Mesenchymal stem cell (in vitro differentiated cells and primary cell): ENCODE results near the gene UPK1B.

Experiments
- DNase-seq: peaks from one replicate; pipeline ENCODE4 v3.0.0-alpha.2; 2013
- H2AFZ ChIP-seq: one replicate; pipeline ENCODE4 v1.6.1; 2013; ENCODE audit warnings: low read depth, mild to moderate bottlenecking, control low read depth, inconsistent platforms, low read length, moderate library complexity
- H2AK5ac ChIP-seq: 2 replicates; pipeline ENCODE4 v1.6.1; 2013; ENCODE audit warnings: low read length, moderate library complexity, mild to moderate bottlenecking, inconsistent platforms; ENCODE audit not compliant: severe bottlenecking
- H2BK120ac ChIP-seq: one replicate; pipeline ENCODE4 v1.6.1; 2013; ENCODE audit warnings: low read depth, mild to moderate bottlenecking, inconsistent platforms, low read length, moderate library complexity
- H2BK12ac ChIP-seq, 2 experiments: one replicate each; pipeline ENCODE4 v1.6.1; 2013; ENCODE audit warnings: inconsistent platforms in 2 of 2, low read length in 2 of 2, mild to moderate bottlenecking in 2 of 2, moderate library complexity in 2 of 2, control low read depth in 1 of 2
- H2BK15ac ChIP-seq: one replicate; pipeline ENCODE4 v1.6.1; 2013; ENCODE audit warnings: mild to moderate bottlenecking, low read depth, inconsistent platforms; ENCODE audit not compliant: poor library complexity, severe bottlenecking
- H2BK5ac ChIP-seq: 2 replicates; pipeline ENCODE4 v1.6.1; 2013; ENCODE audit warnings: low read depth, mild to moderate bottlenecking, low read length, control low read depth, inconsistent platforms; ENCODE audit not compliant: poor library complexity, severe bottlenecking
- H3K14ac ChIP-seq, 2 experiments: one replicate each; pipeline ENCODE4 v1.6.1; 2013; ENCODE audit warnings: inconsistent platforms in 2 of 2, low read length in 2 of 2, control low read depth in 1 of 2, mild to moderate bottlenecking in 1 of 2, moderate library complexity in 1 of 2
- H3K18ac ChIP-seq, 2 experiments: one replicate each; pipeline ENCODE4 v1.6.1; 2013; ENCODE audit warnings: inconsistent platforms in 2 of 2, low read length in 2 of 2, control low read depth in 1 of 2, low read depth in 1 of 2, mild to moderate bottlenecking in 1 of 2
- H3K23ac ChIP-seq, 2 experiments: one replicate each; pipeline ENCODE4 v1.6.1; 2013; ENCODE audit warnings: inconsistent platforms in 2 of 2, low read length in 2 of 2, mild to moderate bottlenecking in 2 of 2, moderate library complexity in 2 of 2, control low read depth in 1 of 2
- H3K27ac ChIP-seq: 2 replicates; pipeline ENCODE4 v1.5.1; 2013; ENCODE audit warnings: mild to moderate bottlenecking, moderate library complexity, low read length, control low read depth, inconsistent platforms; ENCODE audit not compliant: poor library complexity, severe bottlenecking
- H3K27me3 ChIP-seq, 2 experiments: 2 replicates each; pipeline versions ENCODE4 v1.6.1 to v1.7.0; 2013; ENCODE audit warnings: low read length in 2 of 2, mild to moderate bottlenecking in 2 of 2, moderate library complexity in 2 of 2, control low read depth in 1 of 2, inconsistent platforms in 1 of 2; ENCODE audit not compliant: control insufficient read depth in 1 of 2, insufficient read depth in 1 of 2
- H3K36me3 ChIP-seq, 2 experiments: 2 replicates each; pipeline versions ENCODE4 v1.6.1 to v1.7.0; 2013; ENCODE audit warnings: low read length in 2 of 2, control low read depth in 1 of 2, inconsistent platforms in 1 of 2, low read depth in 1 of 2, mild to moderate bottlenecking in 1 of 2; ENCODE audit not compliant: insufficient read depth in 2 of 2, control insufficient read depth in 1 of 2
- H3K4ac ChIP-seq, 2 experiments: one replicate each; pipeline ENCODE4 v1.6.1; 2013; ENCODE audit warnings: inconsistent platforms in 2 of 2, low read length in 2 of 2, mild to moderate bottlenecking in 2 of 2, moderate library complexity in 2 of 2, control low read depth in 1 of 2, low read depth in 1 of 2
- H3K4me1 ChIP-seq: 2 replicates; pipeline ENCODE4 v1.6.1; 2013; ENCODE audit warnings: low read depth, low read length, control low read depth; ENCODE audit not compliant: control insufficient read depth, insufficient read depth
- H3K4me2 ChIP-seq: 2 replicates; pipeline ENCODE4 v1.6.1; 2013; ENCODE audit warnings: low read length, mild to moderate bottlenecking, inconsistent platforms; ENCODE audit not compliant: poor library complexity, severe bottlenecking
- H3K4me3 ChIP-seq, 2 experiments: 2 replicates each; pipeline versions ENCODE4 v1.5.1 to v1.7.0; 2013; ENCODE audit warnings: low read length in 2 of 2, mild to moderate bottlenecking in 2 of 2, control low read depth in 1 of 2, low read depth in 1 of 2; ENCODE audit not compliant: insufficient read depth in 1 of 2
- H3K79me1 ChIP-seq: replicated peaks from 2 replicates; pipeline ENCODE4 v1.6.1; 2013; ENCODE audit warnings: mild to moderate bottlenecking, control low read depth, low read length, inconsistent platforms; ENCODE audit not compliant: poor library complexity, severe bottlenecking
- H3K9ac ChIP-seq: 2 replicates; pipeline ENCODE4 v1.7.0; 2013; ENCODE audit warnings: mild to moderate bottlenecking, low read length, moderate library complexity
- H3K9me3 ChIP-seq: 2 replicates; pipeline ENCODE4 v1.7.0; 2013; ENCODE audit warnings: mild to moderate bottlenecking, low read length; ENCODE audit not compliant: control insufficient read depth
- H4K8ac ChIP-seq: one replicate; pipeline ENCODE4 v1.6.1; 2013; ENCODE audit warnings: inconsistent platforms, mild to moderate bottlenecking, low read length, moderate library complexity
- H4K91ac ChIP-seq: one replicate; pipeline ENCODE4 v1.6.1; 2013; ENCODE audit warnings: mild to moderate bottlenecking, low read length, inconsistent platforms
- WGBS: methylation state at CpG from one replicate; pipeline ENCODE4 v1.1.7; 2013; ENCODE audit warnings: mixed read lengths; 5-methylcytosine and 5-hydroxymethylcytosine counted together

The UPK1B gene

GRCh38 chr3:119205685-119206084, 32.3 kb downstream of the UPK1B start:
- peaks cover 8% of the 10 kb centered on the region for H3K4me1 ChIP-seq
- peak overlapping the region; percentile 9 for H2AK5ac ChIP-seq
- H2BK120ac ChIP-seq: no peak overlapping the region
- no peak overlapping the region for H3K18ac ChIP-seq
- no peaks in the 10 kb centered on the region for H3K27me3 ChIP-seq
- 92% methylated on average over 5 of the region's 5 CpGs for WGBS
- peak overlapping the region in 1 of 2 experiments; percentile 38 for H3K4me3 ChIP-seq
- no peak overlapping the region for H4K91ac ChIP-seq
- DNase-seq: no peak
- H2BK12ac ChIP-seq: no peak overlapping the region
- H2BK15ac ChIP-seq: no peak overlapping the region
- H3K9ac ChIP-seq: no peak overlapping the region
- H3K4me2 ChIP-seq: no peak overlapping the region
- H2AFZ ChIP-seq: no peak overlapping the region
- H3K14ac ChIP-seq: no peak overlapping the region
- no peak overlapping the region for H4K8ac ChIP-seq
- no peak overlapping the region for H3K23ac ChIP-seq
- no peaks in the 10 kb centered on the region for H3K79me1 ChIP-seq
- H3K36me3 ChIP-seq: peaks cover 5 to 13% of the 10 kb centered on the region in 2 experiments
- no peak overlapping the region for H2BK5ac ChIP-seq
- no peaks in the 10 kb centered on the region for H3K9me3 ChIP-seq
- H3K4ac ChIP-seq: no peak overlapping the region
- no peak overlapping the region for H3K27ac ChIP-seq

GRCh38 chr3:119206611-119207511, 33.5 kb downstream of the UPK1B start:
- H4K91ac ChIP-seq: no peak overlapping the region
- H2BK5ac ChIP-seq: peak overlapping the region; percentile 58
- H3K27ac ChIP-seq: no peak overlapping the region
- DNase-seq: no peak
- no peaks in the 10 kb centered on the region for H3K79me1 ChIP-seq
- 77% methylated on average over 4 of the region's 4 CpGs for WGBS
- no peak overlapping the region for H3K4me2 ChIP-seq
- peaks cover 5 to 21% of the 10 kb centered on the region in 2 experiments for H3K36me3 ChIP-seq
- no peak overlapping the region for H2BK12ac ChIP-seq
- H3K4me1 ChIP-seq: peaks cover 13% of the 10 kb centered on the region
- no peaks in the 10 kb centered on the region for H3K27me3 ChIP-seq
- H3K23ac ChIP-seq: no peak overlapping the region
- H3K14ac ChIP-seq: no peak overlapping the region
- H3K9ac ChIP-seq: no peak overlapping the region
- no peak overlapping the region for H2BK15ac ChIP-seq
- H3K4ac ChIP-seq: no peak overlapping the region
- no peaks in the 10 kb centered on the region for H3K9me3 ChIP-seq
- no peak overlapping the region for H3K4me3 ChIP-seq
- no peak overlapping the region for H2AK5ac ChIP-seq
- H2BK120ac ChIP-seq: no peak overlapping the region
- H4K8ac ChIP-seq: no peak overlapping the region
- no peak overlapping the region for H3K18ac ChIP-seq
- no peak overlapping the region for H2AFZ ChIP-seq

GRCh38 chr3:119207512-119207875, 34.1 kb downstream of the UPK1B start:
- Histone ChIP-seq H3K27me3 (no peaks in the 10 kb centered on the region), H3K23ac (no peak overlapping the region), H3K27ac (no peak overlapping the region), H2AFZ (no peak overlapping the region), H3K4me1 (peaks cover 13% of the 10 kb centered on the region), H3K36me3 (peaks cover 5 to 28% of the 10 kb centered on the region in 2 experiments), H3K14ac (no peak overlapping the region), H3K4me2 (no peak overlapping the region), H3K4me3 (no peak overlapping the region), H3K9ac (no peak overlapping the region), H3K9me3 (no peaks in the 10 kb centered on the region), H4K91ac (no peak overlapping the region), H2AK5ac (no peak overlapping the region), H3K4ac (no peak overlapping the region), H2BK5ac (no peak overlapping the region), H3K79me1 (no peaks in the 10 kb centered on the region), H2BK12ac (no peak overlapping the region), H2BK15ac (no peak overlapping the region), H3K18ac (no peak overlapping the region), H4K8ac (no peak overlapping the region), H2BK120ac (no peak overlapping the region)
- DNase-seq: no peak
- 85% methylated on average over 3 of the region's 3 CpGs for WGBS

- Histone ChIP-seq H2AK5ac (no peak overlapping the region), H2BK12ac (no peak overlapping the region), H3K79me1 (peaks cover 3% of the 10 kb centered on the region), H3K9ac (no peak overlapping the region), H3K36me3 (peaks cover 13 to 64% of the 10 kb centered on the region in 2 experiments), H2BK15ac (no peak overlapping the region), H2AFZ (no peak overlapping the region), H3K4me1 (peaks cover 10% of the 10 kb centered on the region), H2BK5ac (peak overlapping the region; percentile 90), H3K23ac (no peak overlapping the region), H3K18ac (no peak overlapping the region), H3K4ac (no peak overlapping the region), H3K14ac (no peak overlapping the region), H4K91ac (no peak overlapping the region), H2BK120ac (no peak overlapping the region), H3K4me2 (no peak overlapping the region), H3K9me3 (no peaks in the 10 kb centered on the region), H4K8ac (no peak overlapping the region), H3K27ac (peak overlapping the region; percentile 77), H3K4me3 (no peak overlapping the region), H3K27me3 (no peaks in the 10 kb centered on the region)
- no peak for DNase-seq
- 67% methylated on average over 4 of the region's 4 CpGs for WGBS
These were observed 37.8 kb downstream of the UPK1B start for GRCh38 chr3:119211193-119211592.
